Peyer's patch (tissue), 4 donors: ENCODE results near the gene MYO15B.

ENCODE experiments used
- POLR2A ChIP-seq, 2 donors: fragments of 450-650 bp; IDR thresholded peaks; one replicate each; pipeline ENCODE4 v1.5.1; 2017; ENCODE audit warnings: antibody characterized with exemption in 2 of 2, mild to moderate bottlenecking in 2 of 2, moderate library complexity in 2 of 2
- TF ChIP-seq, protein P1 (sequence below), 6 experiments: fragments of 450-650 bp in 4 of 6; fragments of 200-600 bp in 2 of 6; sonication (generic) in 1 of 6; IDR thresholded peaks; one replicate each; pipeline ENCODE4 v1.5.1; 2017 to 2019; ENCODE audit warnings: antibody characterized with exemption in 6 of 6, mild to moderate bottlenecking in 3 of 6, moderate library complexity in 1 of 6

DNA sequence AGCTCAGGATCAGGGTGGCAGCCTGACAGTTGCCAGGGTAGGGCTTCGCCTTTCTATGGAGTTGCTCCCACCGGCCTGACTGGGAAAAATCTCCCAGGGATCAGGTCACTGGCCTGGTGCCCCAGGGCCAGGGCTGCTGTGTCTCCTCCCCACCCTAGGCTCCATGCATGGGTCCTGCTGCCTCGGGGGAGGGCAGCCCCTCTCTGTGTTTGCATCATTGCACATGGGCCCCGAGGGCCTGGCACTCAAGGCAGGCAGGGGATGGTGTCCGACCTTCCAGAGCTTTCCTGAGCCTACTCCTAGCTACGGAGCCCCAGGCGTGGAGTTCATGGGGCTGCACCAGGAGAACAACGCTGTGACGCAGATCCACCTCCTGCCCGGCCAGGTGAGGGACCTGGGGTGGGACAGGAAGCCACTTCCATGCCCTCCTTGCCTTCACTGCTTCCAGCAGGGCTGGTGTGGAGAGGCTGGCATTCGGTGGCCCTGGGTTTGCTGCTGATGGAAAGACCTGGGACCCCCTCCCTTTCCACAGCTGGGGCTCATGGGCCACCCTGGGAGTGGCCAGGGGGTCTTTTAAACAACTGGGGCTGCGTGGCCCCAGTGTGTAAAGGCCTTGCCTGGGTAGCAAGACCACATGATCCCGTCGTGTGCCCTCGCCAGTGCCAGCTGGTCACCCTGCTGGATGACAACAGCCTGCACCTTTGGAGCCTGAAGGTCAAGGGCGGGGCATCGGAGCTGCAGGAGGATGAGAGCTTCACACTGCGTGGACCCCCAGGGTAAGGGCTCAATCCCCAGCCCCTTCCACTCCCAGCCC, 29.5 kb upstream of the MYO15B start:
- TF ChIP-seq, protein P1, sequence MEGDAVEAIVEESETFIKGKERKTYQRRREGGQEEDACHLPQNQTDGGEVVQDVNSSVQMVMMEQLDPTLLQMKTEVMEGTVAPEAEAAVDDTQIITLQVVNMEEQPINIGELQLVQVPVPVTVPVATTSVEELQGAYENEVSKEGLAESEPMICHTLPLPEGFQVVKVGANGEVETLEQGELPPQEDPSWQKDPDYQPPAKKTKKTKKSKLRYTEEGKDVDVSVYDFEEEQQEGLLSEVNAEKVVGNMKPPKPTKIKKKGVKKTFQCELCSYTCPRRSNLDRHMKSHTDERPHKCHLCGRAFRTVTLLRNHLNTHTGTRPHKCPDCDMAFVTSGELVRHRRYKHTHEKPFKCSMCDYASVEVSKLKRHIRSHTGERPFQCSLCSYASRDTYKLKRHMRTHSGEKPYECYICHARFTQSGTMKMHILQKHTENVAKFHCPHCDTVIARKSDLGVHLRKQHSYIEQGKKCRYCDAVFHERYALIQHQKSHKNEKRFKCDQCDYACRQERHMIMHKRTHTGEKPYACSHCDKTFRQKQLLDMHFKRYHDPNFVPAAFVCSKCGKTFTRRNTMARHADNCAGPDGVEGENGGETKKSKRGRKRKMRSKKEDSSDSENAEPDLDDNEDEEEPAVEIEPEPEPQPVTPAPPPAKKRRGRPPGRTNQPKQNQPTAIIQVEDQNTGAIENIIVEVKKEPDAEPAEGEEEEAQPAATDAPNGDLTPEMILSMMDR (IDR thresholded peaks at IDR 0.05): no peak
- TF ChIP-seq POLR2A (IDR thresholded peaks at IDR 0.05): peak in 1 of 2 donors; percentile 12
